GM12878 (cell line): ENCODE measurements around the gene UVSSA. TPM values are rescaled to one million over a fixed set of nuclear protein-coding genes. Genes with fewer than 3 reads are reported as not detected.

Source experiments
- ATAC-seq: fragments of 200-7000 bp; cut with Tn5 transposase; 3 replicates; pipeline ENCODE4 v1.9.1; 2020; ENCODE audit warnings: mild to moderate bottlenecking, moderate library complexity
- BruUV-seq: library from RNA; stranded (reverse); fragments of 400-500 nt; replicated peaks from 2 replicates; lab custom pipeline; 2021; lab: Mats Ljungman, UMichigan
- CTCF ChIA-PET: fragments of 300-600 bp; sonication (Branson Sonifier 250); formaldehyde crosslinking; extraction: SDS; loops from one replicate; lab custom pipeline; 2021; ENCODE audit warnings: inconsistent platforms; lab: Yijun Ruan, JAX
- POLR2A ChIA-PET: fragments of 350-600 bp; formaldehyde crosslinking; extraction: SDS; loops from one replicate; lab custom pipeline; 2021; ENCODE audit warnings: inconsistent platforms; lab: Charles Lee
- RAD21 ChIA-PET: fragments of 300-600 bp; sonication (Branson Sonifier 250); formaldehyde crosslinking; loops from one replicate; lab custom pipeline; 2023; ENCODE audit warnings: antibody characterized with exemption; ENCODE audit not compliant: unreplicated experiment; lab: Charles Lee
- SMC1A ChIA-PET: fragments of 300-600 bp; sonication (Branson Sonifier 250); formaldehyde crosslinking; loops from one replicate; lab custom pipeline; 2023; ENCODE audit not compliant: unreplicated experiment, uncharacterized antibody; lab: Charles Lee
- DNase-seq: peaks from one replicate; pipeline ENCODE4 v3.0.0-alpha.2; 2011; ENCODE audit warnings: low read depth, low spot score
- FAIRE-seq: peaks from 3 replicates; lab custom pipeline; 2011; peaks lifted over from hg19 to GRCh38; lab: Jason Lieb, UNC
- H2AFZ ChIP-seq: 2 replicates; pipeline ENCODE4 v1.6.0; 2011; ENCODE audit warnings: low read depth, low read length, control low read depth; ENCODE audit not compliant: control insufficient read depth
- H3K27ac ChIP-seq: 2 replicates; pipeline ENCODE4 v1.5.1; 2011; ENCODE audit warnings: control low read depth; ENCODE audit not compliant: control insufficient read depth, insufficient read depth
- H3K27me3 ChIP-seq, 2 experiments: replicated peaks in 1 of 2; 2 replicates each; pipeline versions ENCODE4 v1.6.0 to v1.6.1; 2011; ENCODE audit warnings: low read length in 1 of 2; ENCODE audit not compliant: control insufficient read depth in 2 of 2, insufficient read depth in 2 of 2
- H3K36me3 ChIP-seq, 2 experiments: 2 replicates each; pipeline ENCODE4 v1.5.1; 2011; ENCODE audit warnings: low read length in 1 of 2; ENCODE audit not compliant: control insufficient read depth in 2 of 2, insufficient read depth in 2 of 2
- H3K4me1 ChIP-seq: 2 replicates; pipeline ENCODE4 v1.6.1; 2011; ENCODE audit warnings: mild to moderate bottlenecking, low read length, moderate library complexity, mixed read lengths; ENCODE audit not compliant: control insufficient read depth, insufficient read depth
- H3K4me2 ChIP-seq: 2 replicates; pipeline ENCODE4 v1.6.0; 2011; ENCODE audit warnings: control low read depth; ENCODE audit not compliant: control insufficient read depth, insufficient read depth
- H3K4me3 ChIP-seq: fragments of 200-600 bp; sonication (generic); 2 replicates; pipeline ENCODE4 v1.5.1; 2016
- H3K79me2 ChIP-seq: 2 replicates; pipeline ENCODE4 v1.6.0; 2011; ENCODE audit warnings: low read length; ENCODE audit not compliant: control insufficient read depth, insufficient read depth
- H3K9ac ChIP-seq: 2 replicates; pipeline ENCODE4 v1.8.0; 2011; ENCODE audit warnings: low read length, control low read depth, mixed read lengths; ENCODE audit not compliant: control insufficient read depth, insufficient read depth
- H3K9me3 ChIP-seq: replicated peaks from 3 replicates; pipeline ENCODE4 v1.5.1; 2011; ENCODE audit warnings: mild to moderate bottlenecking, low read length; ENCODE audit not compliant: control insufficient read depth, insufficient read depth
- H4K20me1 ChIP-seq: 2 replicates; pipeline ENCODE4 v1.6.0; 2011; ENCODE audit not compliant: control insufficient read depth, insufficient read depth
- CHD4 ChIP-seq: fragments of 200-600 bp; sonication (generic); IDR thresholded peaks from 2 replicates; pipeline ENCODE4 v1.6.1; 2016; ENCODE audit warnings: mild to moderate bottlenecking
- CREB1 ChIP-seq: IDR thresholded peaks from 2 replicates; pipeline ENCODE4 v1.6.1; 2012; ENCODE audit warnings: low read depth, mild to moderate bottlenecking, inconsistent platforms
- IKZF2 ChIP-seq, 2 experiments: fragments of 450-650 bp; IDR thresholded peaks; 2 replicates each; pipeline ENCODE4 v1.6.1; 2017; ENCODE audit warnings: mild to moderate bottlenecking in 2 of 2, moderate library complexity in 2 of 2
- KLF5 ChIP-seq: fragments of 450-650 bp; IDR thresholded peaks from 2 replicates; pipeline ENCODE4 v1.6.1; 2014; ENCODE audit warnings: mild to moderate bottlenecking; ENCODE audit not compliant: partially characterized antibody
- MYB ChIP-seq: fragments of 150-350 bp; IDR thresholded peaks from 2 replicates; pipeline ENCODE4 v1.6.1; 2014; ENCODE audit warnings: mild to moderate bottlenecking, low read depth, low read length, borderline replicate concordance
- NR2F1 ChIP-seq: fragments of 450-650 bp; conservative IDR thresholded peaks from 2 replicates; pipeline ENCODE4 v1.6.1; 2017; ENCODE audit warnings: mild to moderate bottlenecking
- RUNX3 ChIP-seq: IDR thresholded peaks from 2 replicates; pipeline ENCODE4 v1.6.1; 2012; ENCODE audit warnings: low read length, inconsistent platforms
- SPI1 ChIP-seq: IDR thresholded peaks from 2 replicates; pipeline ENCODE4 v1.6.1; 2011; ENCODE audit warnings: low read depth, mild to moderate bottlenecking, low read length, moderate library complexity, borderline replicate concordance; ENCODE audit not compliant: insufficient read depth
- SRF ChIP-seq, 2 experiments: IDR thresholded peaks; 2 replicates each; pipeline ENCODE4 v1.6.1; 2011; ENCODE audit warnings: low read depth in 2 of 2, low read length in 2 of 2, mild to moderate bottlenecking in 1 of 2, moderate library complexity in 1 of 2
- TARDBP ChIP-seq: IDR thresholded peaks from 2 replicates; pipeline ENCODE4 v1.6.1; 2016; ENCODE audit warnings: borderline replicate concordance
- YBX1 ChIP-seq: fragments of 450-650 bp; IDR thresholded peaks from 2 replicates; pipeline ENCODE4 v1.6.1; 2016; ENCODE audit warnings: antibody characterized with exemption
- ZNF217 ChIP-seq: fragments of 450-650 bp; IDR thresholded peaks from 2 replicates; pipeline ENCODE4 v1.6.1; 2017; ENCODE audit warnings: antibody characterized with exemption, mild to moderate bottlenecking
- WGBS: methylation state at CpG from one replicate; pipeline ENCODE4 v1.1.6; 2016; ENCODE audit warnings: low lambda C conversion rate; ENCODE audit not compliant: insufficient replicate concordance, insufficient coverage; ENCODE audit errors: missing lambda C conversion rate; 5-methylcytosine and 5-hydroxymethylcytosine counted together
- in situ Hi-C: fragments of 300-500 bp; cut with MboI; formaldehyde crosslinking; loops from 9 replicates; pipeline ENCODE4 v1.14.3; 2018; ENCODE audit warnings: mixed read lengths
- intact Hi-C: fragments of 100-400 bp; cut with micrococcal nuclease; formaldehyde crosslinking; loops from one replicate; pipeline ENCODE4 v1.14.2; 2022; ENCODE audit not compliant: unreplicated experiment
- polyA plus RNA-seq, 11 experiments: library from polyadenylated mRNA; depleted of rRNA in 4 of 11; unstranded in 6 of 11; stranded (reverse) in 5 of 11; fragments of >200 nt; fragmentation: Nextera tagmentation in 4 of 11; fragmentation: Illumina TruSeq in 1 of 11; extraction: Ambion mirVana in 4 of 11; extraction: Trizol in 1 of 11; gene quantifications; 1 replicate in 1 of 11; 2 replicates in 10 of 11; pipeline versions ENCODE4 v1.2.1 to v1.2.3, GENCODE V29; 2011 to 2016; ENCODE audit warnings: inconsistent platforms in 2 of 11, missing spikeins in 2 of 11, low read depth in 1 of 11
- total RNA-seq, 4 experiments: library from RNA; depleted of rRNA in 3 of 4; stranded (reverse); fragments of >200 nt in 3 of 4; fragmentation: Illumina TruSeq in 1 of 4; extraction: Trizol in 1 of 4; gene quantifications; 2 replicates each; pipeline versions ENCODE4 v1.2.1 to v1.2.3, GENCODE V29; 2013 to 2021
- TF ChIP-seq, protein P1 (sequence below): fragments of 450-650 bp; IDR thresholded peaks from 2 replicates; pipeline ENCODE4 v1.6.1; 2017; ENCODE audit warnings: antibody characterized with exemption, mild to moderate bottlenecking, moderate library complexity
- TF ChIP-seq, protein P2 (sequence below): IDR thresholded peaks from 2 replicates; pipeline ENCODE4 v1.6.1; 2011; ENCODE audit warnings: low read depth, mild to moderate bottlenecking, low read length, moderate library complexity, borderline replicate concordance; ENCODE audit errors: extremely low read depth
- TF ChIP-seq, protein P3 (sequence below): IDR thresholded peaks from 2 replicates; pipeline ENCODE4 v1.6.1; 2012; ENCODE audit warnings: low read length, inconsistent platforms

UVSSA gene
- total and polyA plus RNA-seq, 10 of the 15 experiments (the other 5 are each of a cell fraction or from before 2014, with no cell fraction given): 0.34 to 16.8 (median 3.6) TPM

DNA sequence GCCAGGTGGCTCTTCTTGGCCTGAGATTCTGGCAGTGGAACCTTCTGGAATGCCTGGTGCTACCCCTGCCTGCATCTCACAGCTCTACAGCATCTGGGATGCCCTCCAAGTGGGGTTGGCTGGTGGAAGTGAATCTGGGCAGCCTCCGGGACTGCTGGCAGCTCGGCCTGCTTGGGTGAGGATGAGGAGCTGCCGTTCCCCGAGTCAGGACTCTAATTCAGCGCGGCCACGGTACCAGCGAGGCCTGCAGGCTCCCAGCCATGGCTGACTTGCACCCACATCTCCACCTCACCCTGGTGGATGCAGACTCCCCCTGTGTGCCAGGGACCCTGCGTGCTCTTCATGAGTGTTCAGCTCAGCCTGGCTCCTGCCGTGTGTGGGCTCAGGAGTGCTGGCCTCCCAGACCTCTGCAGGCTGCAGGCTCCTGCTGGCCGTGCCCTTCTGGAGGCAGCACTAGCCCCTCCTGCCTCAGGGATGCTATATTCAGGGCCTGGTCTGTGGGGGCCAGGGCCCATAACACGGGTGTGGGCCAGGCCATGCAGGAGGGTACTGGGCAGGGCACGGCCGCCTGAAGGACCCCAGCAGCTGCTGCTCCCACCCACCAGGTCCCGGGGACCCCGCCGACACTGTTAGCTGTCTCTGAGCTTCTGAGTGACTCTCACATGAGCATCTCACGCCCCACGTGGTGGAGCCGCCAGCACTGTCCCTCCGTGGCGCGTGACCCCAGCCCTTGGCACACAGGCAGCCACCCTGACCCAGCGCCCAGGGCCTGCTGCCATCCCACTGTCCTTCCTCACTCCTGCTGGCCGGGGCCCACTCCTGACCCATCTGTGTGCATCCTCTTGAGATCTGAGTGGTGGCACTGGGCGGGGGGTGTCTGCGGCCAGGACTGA, 10.6 kb downstream of the UVSSA start:
- TF ChIP-seq KLF5 (no peak), MYB (no peak), YBX1 (no peak), TARDBP (no peak), SPI1 (no peak), CHD4 (no peak), IKZF2 (IDR thresholded peaks at IDR 0.05) (no peak), SRF (IDR thresholded peaks at IDR 0.05; ENCODE audit: low read depth in 2 of 2, low read length in 2 of 2) (no peak), RUNX3 (no peak), CREB1 (no peak), NR2F1 (no peak), ZNF217 (no peak)
- TF ChIP-seq, protein P1, sequence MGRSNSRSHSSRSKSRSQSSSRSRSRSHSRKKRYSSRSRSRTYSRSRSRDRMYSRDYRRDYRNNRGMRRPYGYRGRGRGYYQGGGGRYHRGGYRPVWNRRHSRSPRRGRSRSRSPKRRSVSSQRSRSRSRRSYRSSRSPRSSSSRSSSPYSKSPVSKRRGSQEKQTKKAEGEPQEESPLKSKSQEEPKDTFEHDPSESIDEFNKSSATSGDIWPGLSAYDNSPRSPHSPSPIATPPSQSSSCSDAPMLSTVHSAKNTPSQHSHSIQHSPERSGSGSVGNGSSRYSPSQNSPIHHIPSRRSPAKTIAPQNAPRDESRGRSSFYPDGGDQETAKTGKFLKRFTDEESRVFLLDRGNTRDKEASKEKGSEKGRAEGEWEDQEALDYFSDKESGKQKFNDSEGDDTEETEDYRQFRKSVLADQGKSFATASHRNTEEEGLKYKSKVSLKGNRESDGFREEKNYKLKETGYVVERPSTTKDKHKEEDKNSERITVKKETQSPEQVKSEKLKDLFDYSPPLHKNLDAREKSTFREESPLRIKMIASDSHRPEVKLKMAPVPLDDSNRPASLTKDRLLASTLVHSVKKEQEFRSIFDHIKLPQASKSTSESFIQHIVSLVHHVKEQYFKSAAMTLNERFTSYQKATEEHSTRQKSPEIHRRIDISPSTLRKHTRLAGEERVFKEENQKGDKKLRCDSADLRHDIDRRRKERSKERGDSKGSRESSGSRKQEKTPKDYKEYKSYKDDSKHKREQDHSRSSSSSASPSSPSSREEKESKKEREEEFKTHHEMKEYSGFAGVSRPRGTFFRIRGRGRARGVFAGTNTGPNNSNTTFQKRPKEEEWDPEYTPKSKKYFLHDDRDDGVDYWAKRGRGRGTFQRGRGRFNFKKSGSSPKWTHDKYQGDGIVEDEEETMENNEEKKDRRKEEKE: no peak
- TF ChIP-seq, protein P2, sequence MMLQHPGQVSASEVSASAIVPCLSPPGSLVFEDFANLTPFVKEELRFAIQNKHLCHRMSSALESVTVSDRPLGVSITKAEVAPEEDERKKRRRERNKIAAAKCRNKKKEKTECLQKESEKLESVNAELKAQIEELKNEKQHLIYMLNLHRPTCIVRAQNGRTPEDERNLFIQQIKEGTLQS: no peak
- TF ChIP-seq, protein P3, sequence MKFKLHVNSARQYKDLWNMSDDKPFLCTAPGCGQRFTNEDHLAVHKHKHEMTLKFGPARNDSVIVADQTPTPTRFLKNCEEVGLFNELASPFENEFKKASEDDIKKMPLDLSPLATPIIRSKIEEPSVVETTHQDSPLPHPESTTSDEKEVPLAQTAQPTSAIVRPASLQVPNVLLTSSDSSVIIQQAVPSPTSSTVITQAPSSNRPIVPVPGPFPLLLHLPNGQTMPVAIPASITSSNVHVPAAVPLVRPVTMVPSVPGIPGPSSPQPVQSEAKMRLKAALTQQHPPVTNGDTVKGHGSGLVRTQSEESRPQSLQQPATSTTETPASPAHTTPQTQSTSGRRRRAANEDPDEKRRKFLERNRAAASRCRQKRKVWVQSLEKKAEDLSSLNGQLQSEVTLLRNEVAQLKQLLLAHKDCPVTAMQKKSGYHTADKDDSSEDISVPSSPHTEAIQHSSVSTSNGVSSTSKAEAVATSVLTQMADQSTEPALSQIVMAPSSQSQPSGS: no peak
- ATAC-seq (no peak), DNase-seq (no peak), FAIRE-seq (no peak)
- Histone ChIP-seq H3K79me2 (no peaks in the 10 kb centered on the region), H3K9me3 (no peaks in the 10 kb centered on the region), H3K27me3 (no peaks in the 10 kb centered on the region), H3K36me3 (peaks cover 0 to 3% of the 10 kb centered on the region in 2 experiments; a peak in 3 of 4 replicates), H4K20me1 (no peaks in the 10 kb centered on the region), H3K4me1 (no peaks in the 10 kb centered on the region), H3K27ac (no peak overlapping the region), H2AFZ (no peak overlapping the region), H3K4me2 (no peak overlapping the region), H3K9ac (no peak overlapping the region), H3K4me3 (no peak overlapping the region)
- CTCF ChIA-PET: no interaction called here
- RAD21 ChIA-PET: no interaction called here
- no TSS peak for BruUV-seq
- POLR2A ChIA-PET: no interaction called here
- SMC1A ChIA-PET: no interaction called here
- intact Hi-C loops (no loop called here), in situ Hi-C loops (no loop called here)
- 95% methylated on average over 18 of the region's 27 CpGs for WGBS
